Left forelimb (tissue), 1 donor: ENCODE results near the gene GPR155.

Source experiments
- DNase-seq: peaks from one replicate; pipeline ENCODE4 v3.0.0-alpha.2; 2018; ENCODE audit warnings: low spot score

GPR155 gene, protein sequence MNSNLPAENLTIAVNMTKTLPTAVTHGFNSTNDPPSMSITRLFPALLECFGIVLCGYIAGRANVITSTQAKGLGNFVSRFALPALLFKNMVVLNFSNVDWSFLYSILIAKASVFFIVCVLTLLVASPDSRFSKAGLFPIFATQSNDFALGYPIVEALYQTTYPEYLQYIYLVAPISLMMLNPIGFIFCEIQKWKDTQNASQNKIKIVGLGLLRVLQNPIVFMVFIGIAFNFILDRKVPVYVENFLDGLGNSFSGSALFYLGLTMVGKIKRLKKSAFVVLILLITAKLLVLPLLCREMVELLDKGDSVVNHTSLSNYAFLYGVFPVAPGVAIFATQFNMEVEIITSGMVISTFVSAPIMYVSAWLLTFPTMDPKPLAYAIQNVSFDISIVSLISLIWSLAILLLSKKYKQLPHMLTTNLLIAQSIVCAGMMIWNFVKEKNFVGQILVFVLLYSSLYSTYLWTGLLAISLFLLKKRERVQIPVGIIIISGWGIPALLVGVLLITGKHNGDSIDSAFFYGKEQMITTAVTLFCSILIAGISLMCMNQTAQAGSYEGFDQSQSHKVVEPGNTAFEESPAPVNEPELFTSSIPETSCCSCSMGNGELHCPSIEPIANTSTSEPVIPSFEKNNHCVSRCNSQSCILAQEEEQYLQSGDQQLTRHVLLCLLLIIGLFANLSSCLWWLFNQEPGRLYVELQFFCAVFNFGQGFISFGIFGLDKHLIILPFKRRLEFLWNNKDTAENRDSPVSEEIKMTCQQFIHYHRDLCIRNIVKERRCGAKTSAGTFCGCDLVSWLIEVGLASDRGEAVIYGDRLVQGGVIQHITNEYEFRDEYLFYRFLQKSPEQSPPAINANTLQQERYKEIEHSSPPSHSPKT

DNA sequence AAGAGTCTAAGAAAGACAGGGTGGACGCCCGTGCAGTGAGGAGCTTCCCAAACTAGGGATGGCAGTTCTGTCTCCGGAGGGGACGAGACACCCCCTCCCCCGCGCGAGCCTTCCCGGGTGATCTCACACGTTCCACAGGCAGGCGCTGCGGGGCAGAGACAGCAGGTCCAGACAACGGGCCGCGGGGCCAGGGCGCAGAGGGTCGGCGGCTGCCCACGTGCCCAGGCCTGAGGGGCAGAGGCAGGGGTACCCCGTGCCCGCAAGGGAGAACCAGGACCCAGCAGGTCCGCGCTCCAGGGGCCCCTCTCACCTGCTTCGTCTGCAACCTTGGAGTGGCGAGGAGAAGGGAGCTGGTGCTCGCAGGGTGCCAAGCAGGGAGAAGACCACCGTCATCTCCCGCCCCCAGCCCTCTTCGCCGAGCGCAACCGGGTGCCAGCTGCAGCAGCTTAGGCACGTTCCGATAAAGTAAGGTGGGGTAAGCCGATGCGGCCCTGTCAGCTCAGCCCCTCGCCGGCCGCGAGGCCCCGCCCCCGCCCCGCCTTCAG lies at the start of gene GPR155:
Gene GPR155, minus strand, starts transcription at position 467 of the 545 bp plus-strand sequence. CDS start 5,073 bp downstream, outside the sequence.
- DNase-seq, result peak; percentile 84

DNA sequence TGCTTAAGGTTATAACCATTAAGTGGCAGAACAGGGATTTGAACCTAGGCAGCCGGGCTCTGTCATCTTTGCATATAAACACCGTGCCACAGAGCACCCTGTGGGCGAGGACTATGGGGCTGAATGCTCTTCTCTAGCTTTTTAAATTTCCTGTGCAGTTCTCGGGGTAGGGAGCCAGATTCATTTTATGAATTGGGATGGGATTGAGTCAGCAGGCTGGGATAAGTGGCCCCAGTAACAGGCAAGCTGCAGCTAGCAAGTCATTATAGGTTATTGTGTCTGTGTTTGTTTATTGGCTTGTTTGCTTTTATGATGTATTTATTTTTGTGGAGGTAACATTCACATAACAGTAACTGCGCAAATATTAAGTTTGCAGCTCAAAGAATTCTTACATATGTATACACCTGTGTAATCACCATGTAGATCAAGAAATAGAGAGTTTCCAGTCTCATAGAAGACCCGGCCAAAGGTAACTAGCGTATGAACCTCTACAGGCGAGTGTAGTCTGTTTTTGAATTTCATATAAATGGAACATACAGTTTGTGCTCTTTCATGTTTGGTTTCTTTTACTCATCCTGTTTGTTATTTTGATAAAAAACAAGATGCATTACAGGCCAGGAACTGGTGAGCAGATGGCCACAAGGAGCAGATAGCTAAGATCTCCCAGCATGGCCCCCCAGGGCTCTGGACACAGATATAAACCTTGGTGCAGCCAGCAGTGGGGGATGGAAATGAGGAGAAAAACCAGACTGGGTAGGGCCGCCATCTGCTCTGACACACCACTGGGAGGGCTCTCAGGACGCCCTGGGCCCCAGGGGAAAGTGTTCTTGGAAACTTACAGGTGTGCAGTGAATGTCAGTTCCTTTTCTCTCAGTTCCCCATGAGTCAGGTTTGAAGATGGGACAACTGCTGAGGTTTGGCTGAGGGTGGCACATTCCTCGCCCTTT lies 49.2 kb upstream of the GPR155 start:
- no peak for DNase-seq

DNA sequence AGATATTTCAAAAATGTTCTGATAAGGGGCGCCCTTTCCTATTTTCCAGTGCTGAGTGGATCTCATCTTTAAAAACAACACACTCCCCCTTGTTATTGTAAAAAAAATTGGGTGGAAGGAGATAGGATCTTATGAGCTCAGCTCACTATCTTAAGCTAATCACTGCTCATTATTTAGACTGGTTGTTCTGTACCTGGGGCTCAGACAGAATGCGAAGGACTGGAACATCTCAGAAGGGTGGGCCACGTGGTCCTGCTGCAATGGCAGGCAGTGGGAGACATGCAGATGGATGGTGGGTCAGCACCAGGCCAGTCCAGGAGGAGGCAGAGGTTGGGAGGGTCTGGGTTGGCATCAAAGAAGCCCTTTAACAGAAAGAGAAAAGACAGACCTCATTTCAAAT lies 48.3 kb upstream of the GPR155 start:
- no peak for DNase-seq

DNA sequence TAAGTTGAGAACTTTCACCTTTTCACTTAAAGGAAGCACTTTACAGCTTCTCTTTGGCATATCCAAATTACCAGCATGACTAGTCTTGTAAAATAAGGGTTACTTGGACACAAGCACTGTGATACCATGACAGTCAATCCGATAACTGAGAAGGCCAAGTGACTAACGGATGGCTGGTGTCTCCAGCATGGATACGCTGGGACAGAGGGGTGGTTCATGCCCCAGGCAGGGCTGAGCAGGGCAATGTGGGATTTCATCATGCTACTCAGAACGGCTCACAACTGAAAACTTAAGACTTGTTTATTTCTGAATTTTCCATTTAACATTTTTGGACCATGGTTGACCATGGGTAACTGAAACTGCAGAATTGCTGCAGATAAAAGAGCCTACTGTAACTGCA lies 43.1 kb upstream of the GPR155 start:
- DNase-seq, result no peak

DNA sequence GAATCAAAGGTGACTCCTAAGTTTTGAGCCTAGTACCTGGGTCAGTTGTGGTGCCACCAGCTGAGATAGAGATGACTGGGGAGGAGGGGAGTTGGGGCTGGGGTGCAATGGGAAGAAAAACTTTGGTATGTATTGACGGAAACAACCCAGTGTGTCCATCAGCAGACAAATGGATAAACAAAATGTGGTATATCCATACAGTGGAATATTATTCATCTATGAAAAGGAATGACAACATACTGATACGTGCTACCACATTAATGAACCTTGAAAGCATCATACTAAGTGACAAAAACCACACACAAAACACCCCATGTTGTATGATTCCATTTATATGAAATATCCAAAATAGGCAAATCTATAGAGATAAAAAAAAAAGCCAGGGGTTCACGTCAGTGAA lies 41.1 kb upstream of the GPR155 start:
- DNase-seq, result no peak

DNA sequence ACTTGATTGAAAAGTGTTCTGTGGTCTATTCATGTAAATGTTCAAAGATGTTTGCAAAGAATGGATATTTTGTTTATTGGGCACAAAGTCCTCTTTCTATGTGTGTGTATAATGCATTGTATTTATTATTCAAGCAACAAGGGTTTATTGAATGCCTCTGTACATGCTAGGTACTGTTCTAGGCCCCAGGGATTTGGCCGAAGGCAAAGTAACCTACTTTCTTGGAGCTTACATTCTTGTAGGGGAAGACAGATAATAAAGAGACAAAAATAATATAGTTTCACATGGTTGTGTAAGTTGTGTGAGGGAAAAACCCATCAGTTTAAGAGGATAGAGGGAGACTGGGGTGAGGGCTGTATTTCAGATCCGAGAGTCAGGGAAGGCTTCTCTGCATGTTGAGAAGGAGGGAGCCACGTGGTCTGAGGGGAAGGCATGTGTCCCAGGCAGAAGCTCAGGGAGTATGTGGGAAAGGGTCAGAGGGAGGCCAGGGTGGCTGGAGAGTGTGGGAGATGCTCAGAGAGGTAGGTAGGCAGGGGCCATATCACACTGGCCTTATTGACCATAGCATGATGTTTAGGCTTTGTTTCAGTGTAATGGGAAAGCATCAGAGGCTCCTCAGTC lies 40.4 kb upstream of the GPR155 start:
- no peak for DNase-seq

DNA sequence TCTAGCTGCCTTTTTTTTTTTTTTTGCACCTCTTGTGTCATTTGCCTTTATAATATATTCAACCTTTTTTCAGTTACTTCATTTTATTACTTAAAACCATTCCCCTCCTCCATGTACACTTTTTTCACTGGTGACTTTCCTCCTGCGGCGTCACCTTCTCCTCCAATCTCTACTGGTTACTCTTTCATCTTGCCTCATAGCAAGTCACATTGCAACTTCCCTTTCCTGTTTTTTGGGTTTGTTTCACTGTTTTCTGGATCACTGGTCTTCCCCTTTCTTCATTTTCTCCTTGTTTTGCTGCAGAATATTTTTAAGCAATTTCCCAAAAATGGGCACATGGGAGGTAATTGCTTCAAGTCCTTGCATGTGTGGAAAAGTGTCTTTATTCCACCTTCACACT lies 37.7 kb upstream of the GPR155 start:
- no peak for DNase-seq

DNA sequence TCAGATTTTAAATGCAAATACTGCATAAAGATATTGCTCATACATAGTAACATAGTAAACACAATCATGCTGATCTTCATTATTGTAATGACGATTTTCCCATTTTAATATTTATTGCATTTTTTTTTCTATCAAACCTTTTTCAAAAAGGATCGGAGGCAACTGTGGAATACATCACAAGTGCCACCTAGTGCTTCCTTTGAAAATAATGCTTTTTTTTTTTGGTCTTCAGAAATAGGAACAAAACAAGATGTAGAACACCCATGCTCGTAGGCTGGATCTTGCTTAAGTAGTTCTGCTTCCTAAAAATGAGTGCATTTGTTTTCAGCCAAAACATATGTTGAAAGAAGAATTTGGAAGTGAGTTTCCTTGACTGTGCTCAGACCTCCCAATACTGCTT lies 35.7 kb upstream of the GPR155 start:
- no peak for DNase-seq

DNA sequence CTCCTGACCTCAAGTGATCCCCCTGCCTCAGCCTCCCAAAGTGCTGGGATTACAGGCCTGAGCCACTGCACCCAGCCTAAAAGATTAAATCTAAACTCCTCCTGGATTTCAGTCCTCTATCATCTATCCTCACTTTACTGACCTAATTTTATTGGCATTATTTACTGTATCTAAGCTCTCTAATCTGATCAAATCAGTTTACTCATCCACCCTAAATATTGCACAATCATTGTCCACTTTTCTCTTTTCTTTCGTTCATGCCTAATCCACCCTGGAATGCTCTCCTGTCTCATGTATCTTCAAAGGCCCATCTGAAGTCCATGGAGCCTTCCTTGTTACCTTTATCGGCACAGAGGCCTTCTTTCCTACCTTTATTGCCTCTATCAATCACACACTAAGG lies 31.6 kb upstream of the GPR155 start:
- no peak for DNase-seq

DNA sequence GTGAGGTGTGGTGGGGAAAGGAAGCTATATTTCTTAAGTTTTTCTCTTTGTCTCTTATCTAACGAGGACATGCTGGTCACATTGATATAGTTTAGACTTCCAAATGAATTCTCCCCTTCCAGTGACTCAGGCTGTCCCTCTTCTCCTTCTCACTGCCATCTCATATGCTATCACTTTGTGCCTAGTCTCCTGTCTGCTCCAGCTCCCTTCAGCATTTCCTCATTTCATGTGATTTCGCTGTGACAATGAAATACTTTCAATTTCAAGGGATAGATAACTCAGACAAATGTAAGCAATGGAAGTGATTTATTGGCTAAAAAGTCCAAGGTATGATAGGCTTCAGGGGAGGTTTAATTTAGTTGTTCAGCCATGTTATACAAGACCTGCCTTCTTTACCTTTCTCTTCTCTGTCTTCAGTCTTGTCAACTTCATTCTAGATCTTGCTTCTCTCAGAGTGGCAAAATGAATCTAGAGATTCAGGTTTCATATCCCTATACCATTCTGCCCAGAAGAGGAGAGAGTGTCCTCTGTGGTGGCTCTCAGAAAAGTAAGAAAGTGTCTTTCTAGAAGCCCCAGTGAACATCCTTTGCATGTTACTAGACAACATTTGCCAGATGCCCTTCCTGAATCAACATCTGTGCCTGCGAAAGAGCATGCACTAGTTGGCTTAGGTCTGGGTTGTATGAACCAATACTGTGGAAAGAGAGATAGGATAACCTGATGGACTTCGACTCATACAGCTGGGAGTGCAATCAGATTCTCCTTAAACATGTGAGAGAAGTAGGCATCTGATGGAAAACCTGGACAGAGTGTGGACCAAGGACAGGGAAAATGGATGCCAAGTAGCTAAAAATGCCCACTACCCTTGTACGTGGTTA lies 29.9 kb upstream of the GPR155 start:
- no peak for DNase-seq

DNA sequence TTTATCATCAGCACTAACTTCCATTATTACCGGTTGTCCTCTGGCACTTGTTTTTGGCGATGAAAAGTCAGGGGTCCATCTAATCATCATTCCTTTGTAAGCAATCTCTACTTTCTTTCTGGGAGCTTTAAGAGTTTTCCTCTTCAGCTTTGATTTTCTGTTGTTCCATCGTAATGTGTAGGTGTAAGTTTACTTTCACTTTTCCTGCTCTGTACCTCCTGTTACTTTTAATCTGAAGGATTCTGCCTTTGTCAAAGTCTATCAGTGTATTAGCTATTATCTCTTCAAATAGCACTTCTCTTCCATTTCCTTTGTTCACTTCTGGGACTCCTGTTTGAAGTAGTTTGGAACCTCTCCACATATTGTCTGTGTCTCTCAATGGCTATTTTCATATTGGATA lies 25.5 kb upstream of the GPR155 start:
- no peak for DNase-seq

DNA sequence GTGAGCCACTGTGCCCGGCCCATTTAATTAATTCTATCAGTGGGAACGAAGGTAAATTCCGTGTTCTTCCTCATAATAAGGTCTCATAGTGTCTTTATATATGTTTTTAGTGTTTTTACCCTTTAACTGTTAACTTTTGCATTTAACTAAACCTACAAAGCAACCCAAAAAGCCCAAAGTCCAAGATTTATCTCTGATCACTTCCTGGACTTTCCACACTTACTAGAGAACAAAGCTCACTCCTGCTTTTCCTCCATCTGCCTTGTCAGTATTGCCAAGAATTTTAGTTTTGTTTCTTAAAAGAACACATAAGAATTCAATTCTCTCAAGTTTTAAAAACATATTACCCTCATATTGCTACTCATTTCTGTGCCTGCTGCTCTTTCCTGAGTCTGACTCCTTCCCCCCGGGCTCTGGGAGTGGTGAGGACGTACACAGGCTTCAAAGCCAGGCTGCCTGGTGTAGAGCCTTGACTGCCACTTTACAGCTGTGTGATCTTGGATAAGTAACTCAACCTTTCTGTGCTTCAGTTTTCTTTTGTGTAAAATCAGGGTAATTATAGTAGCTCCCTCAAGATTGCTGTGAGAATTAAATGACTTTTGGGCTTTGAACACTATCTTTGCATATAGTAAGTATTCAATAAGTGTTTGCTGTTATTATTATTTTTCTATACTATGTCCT lies 24.9 kb upstream of the GPR155 start:
- DNase-seq, result no peak

DNA sequence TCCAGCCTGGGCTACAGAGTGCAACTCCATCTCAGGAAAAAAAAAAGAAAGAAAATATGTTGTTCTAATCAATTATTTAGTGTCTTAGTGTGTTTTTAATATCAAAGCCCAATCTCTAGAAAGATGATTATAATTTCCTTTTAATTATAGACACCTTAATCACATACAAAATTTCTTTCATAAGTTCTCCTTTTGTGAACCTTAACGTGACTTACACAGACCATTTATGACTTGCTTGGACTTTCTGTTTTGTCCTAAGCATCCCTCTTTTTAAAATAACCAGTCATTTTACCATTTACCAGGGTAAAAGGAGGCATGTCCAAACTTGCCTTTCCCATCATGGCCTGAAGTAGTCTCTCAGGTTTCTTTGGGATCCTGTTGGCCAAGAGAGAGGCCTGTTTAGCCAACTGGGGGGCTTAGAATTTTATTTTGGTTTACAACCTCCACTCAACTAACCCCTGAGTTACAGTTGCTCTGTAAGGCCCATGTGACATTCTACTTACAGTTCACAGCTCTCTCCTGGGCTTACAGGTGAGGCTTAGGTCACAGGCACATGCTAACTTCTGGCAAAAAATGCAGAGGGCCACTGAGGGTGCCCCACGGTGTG lies 23.9 kb upstream of the GPR155 start:
- DNase-seq, result no peak

DNA sequence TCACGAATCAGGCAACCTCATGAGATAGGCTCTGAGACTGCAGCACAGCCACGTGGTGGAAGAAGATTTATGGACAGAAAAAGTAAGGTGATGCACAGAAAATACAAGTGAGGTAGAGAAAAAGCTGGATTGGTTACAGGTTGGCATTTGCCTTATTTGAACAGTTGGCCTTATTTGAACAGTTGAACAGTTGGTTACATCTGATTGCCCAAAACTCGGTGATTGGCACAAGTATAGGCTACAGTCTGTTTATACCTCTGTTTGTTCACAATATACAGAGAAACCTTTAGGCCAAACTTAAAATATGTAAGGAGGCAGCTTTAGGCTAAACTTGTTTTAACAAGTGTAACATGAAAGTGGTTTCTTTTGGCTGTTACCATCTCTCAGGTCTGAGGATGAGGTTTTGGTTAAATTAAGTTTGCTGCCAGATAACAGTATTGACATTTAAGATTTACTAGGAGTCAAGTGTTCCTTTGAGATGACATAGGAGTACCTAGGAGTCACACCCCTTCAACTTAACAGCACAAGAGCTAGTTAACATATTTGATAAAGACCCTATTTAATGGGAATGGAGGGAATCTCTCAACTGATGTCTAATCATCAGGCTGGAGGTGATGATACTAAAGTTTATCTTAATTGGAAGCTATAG lies 16.5 kb upstream of the GPR155 start:
- DNase-seq, result no peak

DNA sequence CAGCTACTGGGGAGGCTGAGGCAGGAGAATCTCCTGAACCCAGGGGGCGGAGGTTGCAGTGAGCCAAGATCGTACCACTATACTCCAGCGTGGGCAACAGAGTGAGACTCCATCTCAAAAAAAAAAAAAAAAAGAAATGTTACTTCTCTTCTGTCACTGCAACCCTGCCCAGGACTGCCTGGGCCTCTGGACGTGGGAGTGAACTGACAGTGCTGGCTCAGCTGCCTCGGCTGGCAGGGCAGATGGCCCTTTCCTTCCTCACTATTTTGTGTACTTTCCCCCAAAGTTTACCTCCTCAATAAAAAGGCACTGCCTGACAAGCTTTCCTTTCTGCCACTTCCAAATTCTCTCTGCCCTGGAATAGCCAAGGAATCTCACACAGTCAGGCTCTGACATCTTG lies 12.5 kb upstream of the GPR155 start:
- DNase-seq, result no peak

DNA sequence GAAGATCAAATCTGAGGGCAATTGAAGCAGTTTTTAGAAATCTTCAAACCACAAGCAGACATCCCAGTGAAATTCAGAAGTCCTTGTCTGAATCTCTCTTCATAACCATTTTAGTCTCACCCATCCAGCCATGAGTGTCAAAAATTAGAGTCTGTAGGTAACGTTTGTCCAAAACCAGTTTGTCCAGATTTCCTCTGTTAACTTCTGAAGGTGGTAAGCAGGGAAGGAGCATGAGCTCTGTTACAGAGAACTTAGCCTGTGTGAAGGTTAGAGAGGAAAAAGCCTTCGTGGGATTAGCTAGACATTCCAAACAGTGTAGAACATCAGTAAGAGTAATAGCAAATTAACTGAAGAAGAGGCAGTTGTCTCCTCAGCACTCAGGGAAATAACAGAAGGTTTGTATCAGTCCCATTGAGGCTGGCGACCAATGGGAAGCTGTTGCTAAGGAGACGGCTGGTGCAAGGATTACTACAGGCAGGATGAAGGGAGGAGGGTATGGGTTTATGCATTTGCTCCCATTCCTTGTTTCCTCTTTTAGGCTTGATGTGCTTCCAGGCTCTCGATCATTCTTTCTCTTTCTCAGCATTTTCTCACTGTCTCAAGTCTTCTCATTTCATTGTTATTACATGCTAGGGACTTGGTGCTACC lies 8.7 kb upstream of the GPR155 start:
- DNase-seq, result no peak

DNA sequence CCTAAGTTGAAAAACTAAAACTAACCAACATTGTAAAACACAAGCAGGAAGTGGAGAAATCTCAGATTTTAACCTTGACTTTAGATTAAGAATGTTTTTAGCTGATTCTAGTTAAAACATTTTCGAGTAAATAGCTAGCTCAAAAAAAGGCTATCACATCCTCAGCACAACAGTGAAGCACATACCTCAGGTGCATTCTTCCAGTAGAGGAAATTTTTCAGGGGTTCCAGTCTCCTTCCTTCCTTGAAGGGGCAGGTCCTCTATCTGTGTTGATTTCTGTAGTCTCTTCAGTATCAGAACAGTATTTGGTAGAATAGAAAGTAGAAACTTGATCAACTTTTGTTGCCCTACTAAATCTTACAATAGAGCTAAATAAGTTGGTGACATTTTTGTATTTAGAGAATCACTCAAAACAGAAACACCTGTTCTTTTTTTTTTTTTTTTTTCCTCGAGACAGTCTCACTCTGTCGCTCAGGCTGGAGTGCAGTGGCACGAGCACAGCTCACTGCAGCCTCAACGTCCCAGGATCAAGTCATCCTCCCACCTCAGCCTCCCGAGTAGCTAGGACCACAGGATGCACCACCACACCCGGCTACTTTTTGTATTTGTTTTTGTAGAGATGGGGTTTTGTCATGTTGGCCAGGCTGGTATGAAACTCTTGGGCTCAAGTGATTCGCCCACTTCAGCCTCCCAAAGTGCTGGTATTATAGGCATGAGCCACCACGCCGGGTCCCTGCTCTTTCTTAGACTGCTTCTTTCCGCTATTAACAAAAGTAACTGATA lies 6.9 kb upstream of the GPR155 start:
- DNase-seq, result no peak
